NCI-H774 (cell line): ENCODE measurements around the gene ASB13.

Experiments
- DNase-seq: peaks from one replicate; lab custom pipeline; 2025; lab: John Stamatoyannopoulos, UW

ASB13 gene

GRCh38 chr10:5669604-5670003, 3.2 kb upstream of the ASB13 start:
- no peak for DNase-seq

DNA sequence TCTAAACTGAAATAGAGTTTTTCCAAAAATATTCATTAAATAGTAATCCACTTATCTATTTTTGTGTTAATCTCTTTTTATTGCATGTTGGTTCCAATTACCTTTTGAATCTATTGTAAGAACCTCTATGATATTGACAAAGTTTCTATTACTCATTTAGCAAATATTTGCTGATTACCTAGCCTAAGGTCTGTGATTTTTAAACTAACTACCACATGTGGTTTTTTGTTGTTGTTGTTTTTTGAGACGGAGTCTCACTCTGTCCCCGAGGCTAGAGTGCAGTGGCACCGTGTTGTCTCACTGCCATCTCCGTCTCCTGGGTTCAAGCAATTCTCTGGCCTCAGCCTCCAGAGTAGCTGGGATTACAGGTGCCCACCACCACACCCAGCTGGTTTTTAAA, 2.0 kb upstream of the ASB13 start:
- peak; percentile 7 for DNase-seq

DNA sequence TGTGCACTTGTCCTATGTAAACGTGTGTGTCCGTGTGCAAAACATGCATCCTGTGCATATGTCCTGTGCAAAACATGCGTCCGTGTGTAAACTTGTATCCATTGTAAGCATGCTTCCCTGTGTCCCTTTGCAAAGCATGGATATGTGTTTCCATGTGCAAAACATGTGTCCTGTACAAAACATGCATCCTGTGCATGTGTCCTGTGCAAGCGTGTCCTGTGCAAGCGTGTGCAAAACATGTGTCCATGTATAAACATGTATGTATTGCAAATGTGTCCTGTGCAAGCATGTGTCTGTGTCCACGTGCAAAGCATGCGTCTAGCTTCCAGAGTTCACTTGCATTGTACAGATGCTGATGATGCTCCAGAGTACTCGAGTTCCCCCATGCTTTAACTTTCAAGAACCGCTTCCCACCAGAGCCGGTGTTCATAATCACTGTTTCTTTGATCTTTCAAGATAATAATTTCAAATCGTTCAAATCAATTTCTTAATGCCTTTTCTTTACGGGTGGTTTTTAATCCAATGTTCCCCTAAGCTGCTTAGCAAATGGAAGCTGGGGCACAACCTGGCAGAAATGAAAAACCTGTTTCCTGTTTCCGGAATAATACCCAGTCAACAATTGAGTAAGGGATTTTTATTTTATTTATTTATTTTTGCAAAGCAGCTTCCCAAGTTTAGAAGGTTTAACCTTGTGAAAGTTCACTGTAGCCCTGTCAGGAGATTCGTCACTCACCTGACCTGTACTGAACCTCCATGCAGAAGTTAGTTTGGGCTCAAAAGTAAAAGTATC, 641 bp upstream of the ASB13 start:
- DNase-seq = no peak

DNA sequence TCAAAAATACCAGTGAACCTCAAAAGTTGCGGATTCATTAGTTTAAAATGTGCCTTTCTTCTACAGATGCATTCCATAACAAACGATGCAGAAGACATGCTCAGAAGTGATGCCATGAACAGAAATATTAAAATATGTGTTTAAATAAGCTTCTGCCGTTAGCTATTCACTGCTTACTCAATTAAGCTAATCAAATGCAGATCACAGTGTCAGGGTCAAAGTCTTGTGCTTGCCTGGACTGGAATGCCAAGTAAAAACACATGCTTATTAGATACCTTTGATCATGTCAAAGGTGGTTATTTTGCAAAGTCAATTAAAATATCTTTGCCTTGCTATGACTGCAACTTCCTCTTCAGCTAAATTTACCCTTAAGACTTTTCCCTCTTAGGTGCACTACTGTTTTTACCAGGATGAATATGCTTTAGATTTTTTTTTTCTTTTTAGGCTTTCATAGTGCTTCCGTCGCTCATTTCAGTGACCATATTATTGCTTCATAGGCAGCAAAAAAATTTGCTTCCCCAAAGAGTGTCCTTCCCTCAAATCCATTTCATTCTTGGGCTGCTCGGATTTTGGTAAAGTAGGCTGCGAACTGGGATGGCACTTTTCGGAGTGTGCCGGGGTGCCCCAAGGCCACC, 905 bp downstream of the ASB13 start:
- DNase-seq = no peak

DNA sequence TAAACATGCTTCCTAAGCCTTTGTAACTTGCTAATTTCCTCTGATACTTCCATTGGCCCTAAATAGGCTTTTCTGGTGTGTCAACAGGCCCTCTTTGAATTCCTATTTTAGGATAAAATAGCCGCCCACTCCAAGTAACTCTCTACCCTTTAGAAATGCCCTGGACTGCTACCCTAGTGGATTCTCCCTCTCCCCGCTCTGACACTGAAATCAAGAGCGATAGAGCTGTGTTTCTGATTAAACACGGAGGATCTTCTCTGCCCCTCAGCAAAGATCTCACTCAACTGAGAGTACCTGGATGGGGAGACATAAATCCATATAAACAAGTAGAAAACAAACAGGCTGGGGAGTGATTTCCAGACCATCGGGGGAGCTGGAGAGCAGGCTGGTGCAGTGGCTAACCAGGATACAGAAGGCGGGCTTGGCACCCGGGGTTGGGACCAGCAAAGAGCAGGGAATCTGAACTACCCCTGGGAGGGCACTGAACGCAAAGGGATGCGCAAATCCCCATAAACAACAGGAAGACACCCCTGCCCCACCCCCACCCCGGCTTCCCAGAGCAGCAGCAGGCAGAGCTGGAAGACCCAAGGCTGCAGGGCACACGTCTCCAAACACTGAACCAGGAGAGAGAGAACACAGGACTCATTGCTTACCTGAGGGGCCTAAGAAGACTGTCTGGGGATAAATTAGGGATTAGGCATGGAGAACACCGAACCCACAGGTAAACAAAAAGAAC, 2.5 kb downstream of the ASB13 start:
- DNase-seq = no peak

GRCh38 chr10:5662708-5663579, 3.5 kb downstream of the ASB13 start:
- DNase-seq = no peak

DNA sequence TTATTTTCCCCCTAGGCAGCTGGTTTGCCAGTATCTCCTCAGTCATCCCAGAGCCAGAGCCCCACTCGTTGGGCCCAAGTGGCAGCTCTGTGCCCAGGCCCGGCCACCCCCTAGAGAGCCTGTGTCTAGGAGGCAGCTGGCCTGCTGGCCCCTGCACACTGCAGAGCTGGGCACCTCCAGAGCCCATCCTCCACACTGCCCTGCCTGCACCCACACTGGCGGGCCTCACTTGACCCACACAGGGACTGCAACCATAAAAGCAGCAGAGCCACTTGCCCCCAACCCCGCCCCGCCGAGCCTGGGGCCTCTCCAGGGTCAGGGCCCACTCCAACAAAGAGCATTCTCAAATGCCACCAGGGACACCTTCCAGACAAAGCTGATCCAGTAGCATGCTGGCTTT, 5.4 kb downstream of the ASB13 start:
- DNase-seq = no peak

- no peak for DNase-seq
Observed at GRCh38 chr10:5659702-5660528, 6.5 kb downstream of the ASB13 start.

- DNase-seq = no peak
Observed at GRCh38 chr10:5658871-5659618, 7.3 kb downstream of the ASB13 start.

- no peak for DNase-seq
Observed at GRCh38 chr10:5656737-5657579, 9.4 kb downstream of the ASB13 start.

DNA sequence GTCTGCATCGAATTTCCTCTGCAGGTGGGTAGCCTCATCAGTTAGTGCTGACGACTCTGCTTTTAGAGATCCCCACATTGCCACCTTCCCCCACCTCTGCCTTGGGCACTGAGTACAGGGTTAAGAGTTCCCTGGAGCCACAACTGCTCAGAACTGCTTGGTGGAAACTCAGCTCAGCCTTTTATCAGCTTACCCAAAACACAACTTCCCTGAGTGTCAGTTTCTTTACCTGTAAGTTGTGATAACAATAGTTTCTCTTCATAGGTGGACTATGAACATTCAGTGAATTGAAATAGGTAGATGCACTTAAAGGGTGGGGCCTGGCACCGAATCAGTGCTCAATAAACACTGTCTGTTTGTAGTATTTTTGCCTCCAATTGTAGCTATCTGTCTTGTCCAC, 11.3 kb downstream of the ASB13 start:
- no peak for DNase-seq

DNA sequence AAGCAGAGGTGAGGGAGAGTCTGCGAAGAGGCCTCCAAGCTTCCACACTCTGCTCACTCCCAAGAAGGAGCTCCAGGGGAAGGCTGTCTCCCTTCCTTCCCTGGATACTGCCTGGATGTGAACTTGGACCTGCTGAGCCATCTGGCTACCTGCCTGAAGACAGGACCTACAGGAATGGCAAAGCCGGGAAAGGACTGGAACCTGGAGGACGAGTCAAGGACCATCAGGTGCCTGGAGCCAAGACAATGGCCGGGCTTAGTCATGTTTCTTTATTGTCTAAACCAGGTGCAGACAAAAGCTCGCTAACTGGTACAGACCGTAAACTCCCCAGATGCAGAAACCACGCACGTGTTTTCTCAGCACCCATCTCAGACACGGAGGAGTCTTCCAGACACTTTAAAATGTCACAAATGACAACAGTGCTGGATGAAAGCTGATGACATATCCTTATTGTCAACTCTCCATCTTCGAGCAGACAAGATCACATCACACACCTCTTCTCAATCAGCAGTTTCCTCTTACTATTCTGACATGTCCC, 12.1 kb downstream of the ASB13 start:
- DNase-seq = no peak

GRCh38 chr10:5652746-5653145, 13.6 kb downstream of the ASB13 start:
- DNase-seq = no peak

GRCh38 chr10:5651388-5651764, 15.0 kb downstream of the ASB13 start:
- DNase-seq = no peak

DNA sequence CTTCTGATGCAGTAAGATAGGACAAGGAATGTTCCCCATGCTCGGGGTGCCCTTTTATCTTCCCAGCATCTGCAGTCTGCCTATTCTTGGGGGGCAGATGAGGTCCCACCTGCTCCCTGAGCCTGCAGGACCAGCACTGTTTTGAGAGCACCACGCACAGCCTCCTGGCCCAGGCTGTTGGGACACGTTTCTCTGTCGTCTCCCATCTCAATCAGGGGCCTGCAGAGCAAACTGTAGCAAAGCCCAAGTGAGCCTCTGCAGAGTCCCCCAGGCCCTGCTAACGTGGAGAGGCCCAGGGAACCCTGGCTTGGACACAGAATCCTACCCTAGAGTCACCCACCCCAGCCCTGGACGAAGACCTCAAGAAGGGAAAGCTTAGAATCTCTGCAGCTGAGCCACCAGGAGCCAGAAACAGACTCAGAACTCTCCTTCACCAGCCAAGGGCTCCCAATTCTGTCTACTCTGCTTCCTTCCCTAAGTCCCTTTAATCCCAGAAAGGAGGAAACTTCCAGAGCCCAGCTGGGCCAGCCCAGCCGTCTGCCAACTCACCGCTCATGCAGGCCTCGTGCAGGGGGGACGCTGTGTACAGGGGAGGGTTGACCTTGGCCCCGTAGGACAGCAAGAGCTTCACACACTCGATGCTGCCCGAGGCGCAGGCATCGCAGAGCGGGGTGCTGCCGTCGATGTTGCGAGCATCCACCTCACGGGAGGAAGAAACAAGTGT, 15.6 kb downstream of the ASB13 start:
- no peak for DNase-seq

GRCh38 chr10:5649746-5650145, 16.6 kb downstream of the ASB13 start:
- DNase-seq = no peak

- no peak for DNase-seq
Observed at GRCh38 chr10:5648494-5649457, 17.6 kb downstream of the ASB13 start.
